Ishikawa (cell line): ENCODE data around the gene SHB.

Experiments used
- CEBPB ChIP-seq: IDR thresholded peaks from 2 replicates; pipeline ENCODE4 v1.6.1; 2012
- CREB1 ChIP-seq: IDR thresholded peaks from 2 replicates; pipeline ENCODE4 v1.6.1; 2012; ENCODE audit warnings: low read depth
- EGR1 ChIP-seq: IDR thresholded peaks from 2 replicates; pipeline ENCODE4 v1.6.1; 2012
- EP300 ChIP-seq: IDR thresholded peaks from 2 replicates; pipeline ENCODE4 v1.6.1; 2012; ENCODE audit warnings: borderline replicate concordance
- FOXM1 ChIP-seq: IDR thresholded peaks from 2 replicates; pipeline ENCODE4 v1.6.1; 2012; ENCODE audit warnings: low read depth, borderline replicate concordance
- MAX ChIP-seq: IDR thresholded peaks from 2 replicates; pipeline ENCODE4 v1.6.1; 2012
- NFIC ChIP-seq: IDR thresholded peaks from 2 replicates; pipeline ENCODE4 v1.6.1; 2012
- RAD21 ChIP-seq: IDR thresholded peaks from 2 replicates; pipeline ENCODE4 v1.6.1; 2012; ENCODE audit warnings: low read depth
- REST ChIP-seq: IDR thresholded peaks from 2 replicates; pipeline ENCODE4 v1.6.1; 2012; ENCODE audit warnings: low read depth, mild to moderate bottlenecking
- TAF1 ChIP-seq: IDR thresholded peaks from 2 replicates; pipeline ENCODE4 v1.6.1; 2012; ENCODE audit warnings: low read depth, mild to moderate bottlenecking
- TCF12 ChIP-seq: IDR thresholded peaks from 2 replicates; pipeline ENCODE4 v1.6.1; 2012; ENCODE audit warnings: low read depth
- TEAD4 ChIP-seq: IDR thresholded peaks from 2 replicates; pipeline ENCODE4 v1.6.1; 2012
- YY1 ChIP-seq: IDR thresholded peaks from 2 replicates; pipeline ENCODE4 v1.6.1; 2012; ENCODE audit warnings: low read depth
- ZBTB7A ChIP-seq: IDR thresholded peaks from 2 replicates; pipeline ENCODE4 v1.6.1; 2012; ENCODE audit warnings: low read depth
- TF ChIP-seq, protein P1 (sequence below): IDR thresholded peaks from 2 replicates; pipeline ENCODE4 v1.6.1; 2012

Gene SHB

GRCh38 chr9:37944266-37944650, 124.8 kb downstream of the SHB start:
- TF ChIP-seq RAD21 (no peak), TEAD4 (no peak), EP300 (no peak), REST (no peak), MAX (no peak), TCF12 (no peak), ZBTB7A (no peak), TAF1 (no peak), CEBPB (no peak), EGR1 (no peak), YY1 (no peak), NFIC (no peak), FOXM1 (no peak), CREB1 (no peak)
- TF ChIP-seq, protein P1, sequence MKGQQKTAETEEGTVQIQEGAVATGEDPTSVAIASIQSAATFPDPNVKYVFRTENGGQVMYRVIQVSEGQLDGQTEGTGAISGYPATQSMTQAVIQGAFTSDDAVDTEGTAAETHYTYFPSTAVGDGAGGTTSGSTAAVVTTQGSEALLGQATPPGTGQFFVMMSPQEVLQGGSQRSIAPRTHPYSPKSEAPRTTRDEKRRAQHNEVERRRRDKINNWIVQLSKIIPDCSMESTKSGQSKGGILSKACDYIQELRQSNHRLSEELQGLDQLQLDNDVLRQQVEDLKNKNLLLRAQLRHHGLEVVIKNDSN: no peak

DNA sequence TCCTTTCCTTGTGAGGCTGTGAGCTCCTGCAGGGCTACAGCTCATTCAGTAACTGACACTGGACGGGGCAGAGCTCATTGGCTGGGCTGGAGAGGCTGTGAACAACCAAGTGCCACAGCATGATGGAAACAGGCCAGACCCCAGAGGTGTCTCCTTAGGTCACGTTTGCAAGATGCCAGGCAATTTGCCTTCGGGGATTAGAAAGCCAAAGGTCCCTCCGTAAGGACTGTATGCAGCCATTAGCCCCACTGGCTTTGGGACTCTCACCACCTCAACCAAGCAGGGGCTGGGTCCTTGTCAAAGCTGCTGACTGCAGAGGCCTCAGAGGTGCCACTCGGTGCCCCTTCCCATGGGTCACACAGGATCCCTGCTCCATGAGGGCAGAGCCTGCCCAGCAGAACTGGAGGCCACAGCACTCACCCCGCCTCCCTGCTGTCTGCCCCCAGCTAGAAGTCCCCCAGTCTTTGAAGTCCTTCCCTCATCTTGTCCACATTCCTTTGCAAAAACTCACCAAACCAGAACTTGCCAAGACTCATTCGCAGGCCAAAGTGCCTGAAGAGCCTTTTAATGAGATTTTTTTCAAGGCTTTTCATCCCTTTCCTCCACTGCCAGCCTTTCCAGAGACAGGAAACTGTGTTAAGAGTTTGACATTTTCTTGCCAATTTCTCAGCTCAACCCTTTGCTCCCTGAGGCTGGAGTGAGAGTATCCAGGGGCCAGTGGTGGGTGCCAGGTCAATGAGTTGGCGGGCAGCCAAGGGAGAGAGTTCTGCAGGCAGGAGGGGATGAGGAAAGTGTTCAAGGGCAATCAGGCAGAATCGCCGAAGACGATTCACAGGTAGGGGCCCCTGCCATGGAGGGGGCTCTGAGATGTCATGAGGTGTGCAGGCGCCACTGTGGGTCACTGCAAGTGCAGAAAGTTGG, 125.4 kb downstream of the SHB start:
- no peak for TF ChIP-seq YY1
- TF ChIP-seq EGR1: no peak
- TF ChIP-seq NFIC: peak; percentile 87
- peak; percentile 21; the same call in 1 of the 2 replicates for TF ChIP-seq MAX
- TF ChIP-seq, protein P1: no peak
- TF ChIP-seq EP300: peak; percentile 18; the same call in 1 of the 2 replicates
- peak; percentile 63 for TF ChIP-seq TEAD4
- no peak for TF ChIP-seq CEBPB
- TF ChIP-seq CREB1: no peak
- TF ChIP-seq FOXM1: no peak
- 0 out of 2 replicates have a peak, but pooled peaks have one; percentile 19 for TF ChIP-seq TCF12
- TF ChIP-seq RAD21: no peak
- TF ChIP-seq REST: no peak
- no peak for TF ChIP-seq TAF1
- 0 out of 2 replicates have a peak, but pooled peaks have one; percentile 31 for TF ChIP-seq ZBTB7A

DNA sequence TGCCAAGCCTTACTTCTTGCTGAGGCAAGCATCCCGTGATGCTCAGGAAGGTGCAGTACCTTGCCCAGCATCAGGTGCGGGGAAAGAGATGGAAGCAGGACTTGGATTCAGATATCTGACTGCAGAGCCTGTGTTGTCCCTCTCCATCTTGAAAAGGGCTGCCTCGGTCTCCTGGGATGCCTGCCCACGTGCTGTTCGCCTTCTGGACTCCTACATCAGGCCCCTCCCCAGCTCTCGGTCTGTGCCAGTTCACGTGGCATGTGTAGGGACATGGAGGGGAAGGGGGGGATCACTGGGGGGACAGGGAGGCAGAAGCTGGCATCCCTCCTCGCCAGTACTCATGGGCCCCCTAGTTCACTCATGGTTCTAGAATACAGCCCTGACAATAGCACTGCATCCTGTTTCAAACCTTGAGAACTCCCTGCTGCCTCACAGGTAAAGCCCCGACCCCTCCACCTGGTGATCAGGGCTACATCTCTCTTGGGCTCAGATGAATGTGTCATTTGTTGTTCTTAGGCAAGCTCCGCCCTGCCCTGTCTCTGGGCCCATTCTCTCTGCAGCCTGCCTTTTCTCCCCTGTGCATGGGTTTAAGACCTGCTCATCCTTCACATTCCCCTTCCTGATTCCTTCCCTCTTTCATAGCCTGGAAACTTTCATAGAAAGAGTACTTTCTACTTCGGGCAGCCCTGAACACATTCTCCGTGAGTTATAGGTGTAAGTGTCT, 126.2 kb downstream of the SHB start:
- TF ChIP-seq REST (no peak), EGR1 (no peak), YY1 (no peak), TEAD4 (no peak), CEBPB (no peak), ZBTB7A (no peak), CREB1 (no peak), FOXM1 (no peak), RAD21 (no peak), TCF12 (no peak), NFIC (no peak), EP300 (no peak), TAF1 (no peak), MAX (no peak)
- TF ChIP-seq, protein P1: no peak
